Adipocyte (in vitro differentiated cells): ENCODE results near the gene ARG2.

Experiments used
- DNase-seq: peaks from one replicate; pipeline ENCODE4 v3.0.0-alpha.2; 2015; ENCODE audit warnings: low read depth
- H3K27me3 ChIP-seq: replicated peaks from 2 replicates; pipeline ENCODE4 v1.7.0; 2013; ENCODE audit warnings: mild to moderate bottlenecking, low read length, moderate library complexity; ENCODE audit not compliant: control insufficient read depth, insufficient read depth
- H3K36me3 ChIP-seq: 2 replicates; pipeline ENCODE4 v1.7.0; 2013; ENCODE audit warnings: low read length, mild to moderate bottlenecking, moderate library complexity; ENCODE audit not compliant: control insufficient read depth, insufficient read depth, severe bottlenecking
- H3K4me1 ChIP-seq: 2 replicates; pipeline ENCODE4 v1.7.0; 2013; ENCODE audit warnings: mild to moderate bottlenecking, low read length, moderate library complexity; ENCODE audit not compliant: control insufficient read depth, insufficient read depth
- H3K4me3 ChIP-seq: 2 replicates; pipeline ENCODE4 v1.7.0; 2013; ENCODE audit warnings: mild to moderate bottlenecking, low read length, moderate library complexity
- H3K9ac ChIP-seq: 2 replicates; pipeline ENCODE4 v1.7.0; 2013; ENCODE audit warnings: mild to moderate bottlenecking, low read length, moderate library complexity
- H3K9me3 ChIP-seq: 2 replicates; pipeline ENCODE4 v1.7.0; 2013; ENCODE audit warnings: mild to moderate bottlenecking, low read length, moderate library complexity; ENCODE audit not compliant: control insufficient read depth

ARG2 gene

GRCh38 chr14:67641902-67642749, 22.4 kb downstream of the ARG2 start:
- Histone ChIP-seq H3K4me3 (no peak overlapping the region), H3K9ac (no peak overlapping the region), H3K9me3 (no peaks in the 10 kb centered on the region), H3K36me3 (peaks cover 16% of the 10 kb centered on the region), H3K4me1 (peaks cover 6% of the 10 kb centered on the region), H3K27me3 (no peaks in the 10 kb centered on the region)
- no peak for DNase-seq

DNA sequence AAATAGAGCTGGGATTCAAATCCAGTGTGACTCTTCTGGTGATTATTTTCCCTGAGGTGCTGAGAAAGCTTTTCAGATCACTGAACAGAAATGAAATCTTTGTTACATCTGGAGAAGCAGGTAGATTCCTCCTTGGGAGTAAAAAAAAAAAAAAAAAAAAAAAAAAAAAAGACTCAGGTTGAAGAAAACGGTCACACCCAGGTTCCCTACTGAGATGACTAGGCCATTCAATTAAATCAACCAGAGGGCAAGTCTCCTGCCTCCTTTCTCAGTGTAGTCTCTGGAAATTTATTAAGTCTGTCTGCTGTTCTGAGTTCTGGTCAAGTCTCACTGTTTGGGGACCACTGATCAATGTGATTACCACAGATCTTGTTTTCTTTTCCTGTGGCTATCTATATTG, 24.0 kb downstream of the ARG2 start:
- DNase-seq: no peak
- Histone ChIP-seq H3K4me1 (peaks cover 6% of the 10 kb centered on the region), H3K36me3 (peaks cover 32% of the 10 kb centered on the region)

GRCh38 chr14:67644428-67644827, 24.7 kb downstream of the ARG2 start:
- DNase-seq: peak; percentile 35
- Histone ChIP-seq H3K4me1 (peaks cover 6% of the 10 kb centered on the region), H3K4me3 (no peak overlapping the region), H3K36me3 (peaks cover 39% of the 10 kb centered on the region), H3K27me3 (no peaks in the 10 kb centered on the region), H3K9ac (no peak overlapping the region), H3K9me3 (no peaks in the 10 kb centered on the region)

More for the DNA sequence above, 24.0 kb downstream of the ARG2 start:
- Histone ChIP-seq H3K4me3 (no peak overlapping the region), H3K9me3 (no peaks in the 10 kb centered on the region), H3K9ac (no peak overlapping the region), H3K27me3 (no peaks in the 10 kb centered on the region)

- Histone ChIP-seq H3K4me1 (peaks cover 14% of the 10 kb centered on the region), H3K27me3 (no peaks in the 10 kb centered on the region), H3K9me3 (no peaks in the 10 kb centered on the region), H3K36me3 (peaks cover 49% of the 10 kb centered on the region), H3K9ac (no peak overlapping the region), H3K4me3 (no peak overlapping the region)
- DNase-seq: no peak
Measured at GRCh38 chr14:67645414-67645813, 25.7 kb downstream of the ARG2 start.

DNA sequence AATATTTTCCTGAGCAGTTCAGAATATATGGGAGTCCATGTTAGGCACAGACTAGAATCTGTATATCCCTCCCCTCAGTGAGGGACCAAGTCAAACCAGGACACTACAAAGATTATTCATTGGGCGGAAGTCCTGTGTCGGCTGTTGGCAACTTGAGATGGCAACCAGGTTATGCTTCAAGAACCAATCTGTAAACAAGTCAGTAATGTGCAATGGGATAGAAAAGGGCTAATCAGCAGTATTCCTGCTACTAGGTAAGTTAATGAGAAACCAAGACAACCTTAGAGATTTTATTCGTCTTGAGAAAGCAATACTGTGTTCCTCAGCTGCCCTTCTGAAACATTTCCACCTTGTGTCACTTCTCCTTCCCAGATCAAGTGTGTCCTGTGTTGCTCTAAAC, 26.4 kb downstream of the ARG2 start:
- DNase-seq: no peak
- Histone ChIP-seq H3K4me3 (no peak overlapping the region), H3K27me3 (no peaks in the 10 kb centered on the region), H3K9ac (no peak overlapping the region), H3K9me3 (no peaks in the 10 kb centered on the region), H3K36me3 (peaks cover 56% of the 10 kb centered on the region), H3K4me1 (peaks cover 22% of the 10 kb centered on the region)

- Histone ChIP-seq H3K9me3 (no peaks in the 10 kb centered on the region), H3K4me3 (peak overlapping the region; percentile 20), H3K9ac (no peak overlapping the region), H3K27me3 (no peaks in the 10 kb centered on the region), H3K4me1 (peaks cover 46% of the 10 kb centered on the region), H3K36me3 (peaks cover 82% of the 10 kb centered on the region)
- DNase-seq: no peak
Measured at GRCh38 chr14:67650151-67650550, 30.4 kb downstream of the ARG2 start.

DNA sequence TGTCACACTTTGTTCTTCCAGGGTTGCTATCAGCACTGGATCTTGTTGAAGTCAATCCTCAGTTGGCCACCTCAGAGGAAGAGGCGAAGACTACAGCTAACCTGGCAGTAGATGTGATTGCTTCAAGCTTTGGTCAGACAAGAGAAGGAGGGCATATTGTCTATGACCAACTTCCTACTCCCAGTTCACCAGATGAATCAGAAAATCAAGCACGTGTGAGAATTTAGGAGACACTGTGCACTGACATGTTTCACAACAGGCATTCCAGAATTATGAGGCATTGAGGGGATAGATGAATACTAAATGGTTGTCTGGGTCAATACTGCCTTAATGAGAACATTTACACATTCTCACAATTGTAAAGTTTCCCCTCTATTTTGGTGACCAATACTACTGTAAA, 31.0 kb downstream of the ARG2 start:
- no peak overlapping the region for H3K9ac ChIP-seq
- H3K4me1 ChIP-seq: peaks cover 46% of the 10 kb centered on the region
- H3K4me3 ChIP-seq: peak overlapping the region; percentile 20
- no peaks in the 10 kb centered on the region for H3K9me3 ChIP-seq
- DNase-seq: peak; percentile 69
- H3K27me3 ChIP-seq: no peaks in the 10 kb centered on the region
- H3K36me3 ChIP-seq: peaks cover 86% of the 10 kb centered on the region

DNA sequence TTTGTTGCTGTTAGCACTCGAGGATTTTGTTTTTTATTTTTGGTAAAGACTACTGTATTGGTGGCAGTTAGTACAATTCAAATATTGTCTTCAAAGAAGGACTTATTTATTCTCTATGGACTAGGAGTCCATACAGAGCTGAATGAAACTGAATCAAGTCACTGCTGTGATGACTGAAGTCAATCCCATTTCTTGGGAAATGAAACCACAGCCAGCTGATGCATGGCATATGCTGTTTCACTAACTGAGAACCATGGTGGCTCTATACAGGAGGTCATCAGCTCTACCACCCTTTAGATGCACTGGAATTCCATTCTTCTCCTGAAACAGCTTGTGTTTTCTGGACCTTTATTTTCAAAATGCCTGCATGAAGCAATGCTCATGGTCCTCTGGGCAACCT, 32.5 kb downstream of the ARG2 start:
- DNase-seq: no peak
- H3K9ac ChIP-seq: no peak overlapping the region
- H3K36me3 ChIP-seq: peaks cover 86% of the 10 kb centered on the region
- H3K4me1 ChIP-seq: peaks cover 46% of the 10 kb centered on the region
- no peak overlapping the region for H3K4me3 ChIP-seq
- no peaks in the 10 kb centered on the region for H3K9me3 ChIP-seq
- no peaks in the 10 kb centered on the region for H3K27me3 ChIP-seq

DNA sequence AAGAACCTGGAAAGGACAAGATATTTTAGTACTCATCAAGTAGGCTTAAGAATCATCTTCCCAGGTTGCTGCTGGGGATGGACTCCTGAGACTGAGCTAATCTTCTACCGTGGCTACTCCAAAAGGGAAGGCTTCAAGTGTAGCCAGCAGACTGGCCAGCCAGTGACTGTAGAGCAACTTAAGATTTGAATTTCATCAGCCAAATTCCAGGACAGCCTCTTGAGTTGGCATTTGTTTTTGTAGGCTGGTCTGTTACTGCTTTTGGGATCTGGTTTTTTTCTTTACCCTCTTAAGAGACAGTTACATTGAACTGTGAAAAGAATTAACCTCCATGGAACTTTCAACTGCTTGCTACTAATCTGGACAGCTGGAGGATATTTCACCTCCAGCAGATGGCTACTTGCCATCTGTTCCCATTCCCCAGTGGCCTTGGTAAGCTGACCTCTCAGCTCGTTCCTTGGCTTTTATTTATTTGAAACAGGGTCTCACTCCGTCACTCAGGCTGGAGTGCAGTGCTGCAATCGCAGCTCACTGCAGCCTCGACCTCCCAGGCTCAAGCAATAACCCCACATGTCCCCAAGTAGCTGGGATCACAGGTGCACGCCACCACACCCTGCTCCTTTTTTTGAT, 34.0 kb downstream of the ARG2 start:
- Histone ChIP-seq H3K27me3 (no peaks in the 10 kb centered on the region), H3K4me1 (peaks cover 46% of the 10 kb centered on the region), H3K36me3 (peaks cover 82% of the 10 kb centered on the region), H3K9ac (peak overlapping the region; percentile 70), H3K4me3 (no peak overlapping the region), H3K9me3 (no peaks in the 10 kb centered on the region)
- DNase-seq: peak; percentile 79

GRCh38 chr14:67663633-67664032, 43.9 kb downstream of the ARG2 start:
- peaks cover 25% of the 10 kb centered on the region for H3K36me3 ChIP-seq
- peaks cover 24% of the 10 kb centered on the region for H3K4me1 ChIP-seq
- H3K27me3 ChIP-seq: no peaks in the 10 kb centered on the region
- no peaks in the 10 kb centered on the region for H3K9me3 ChIP-seq
- no peak overlapping the region for H3K9ac ChIP-seq
- DNase-seq: no peak
- H3K4me3 ChIP-seq: no peak overlapping the region

DNA sequence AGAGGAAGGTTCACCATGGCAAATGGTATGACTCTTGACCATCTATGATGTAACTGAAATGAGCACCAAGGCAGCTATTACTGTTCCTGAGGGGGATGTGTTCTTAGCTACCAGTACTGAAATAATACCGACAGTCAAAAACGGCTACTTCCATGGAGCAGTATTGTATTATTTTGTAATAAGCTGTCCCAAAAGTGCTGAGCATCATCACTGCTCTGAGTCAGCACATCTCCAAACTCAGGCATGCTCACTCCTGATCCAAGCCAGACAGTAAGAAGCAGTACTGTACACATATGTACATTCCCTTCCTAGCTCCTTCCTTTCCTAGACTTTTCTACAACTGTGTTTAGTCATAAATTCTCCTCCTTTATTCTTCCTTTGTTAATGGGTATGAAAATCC, 46.1 kb downstream of the ARG2 start:
- H3K9ac ChIP-seq: peak overlapping the region; percentile 45
- peak; percentile 51 for DNase-seq

More for the DNA sequence above, 46.1 kb downstream of the ARG2 start:
- Histone ChIP-seq H3K4me3 (peak overlapping the region; percentile 42), H3K9me3 (no peaks in the 10 kb centered on the region), H3K36me3 (peaks cover 6% of the 10 kb centered on the region), H3K4me1 (peaks cover 24% of the 10 kb centered on the region), H3K27me3 (no peaks in the 10 kb centered on the region)
